ENCODE measurements around the gene ELL.

The ELL gene

GRCh38 chr19:18446145-18446810 is 75.6 kb downstream of the ELL start:
- Histone ChIP-seq H3K4me3 (ENCODE audit: low read depth in 1 of 2, low read length in 2 of 2) (no peak overlapping the region), H3K27ac (ENCODE audit: low read length) (no peak overlapping the region), H3K27me3 (ENCODE audit: low read depth, low read length) (no peaks in the 10 kb centered on the region), H3K9me3 (ENCODE audit: control insufficient read depth in 1 of 2, low read length in 2 of 2) (no peaks in the 10 kb centered on the region), H3K4me1 (ENCODE audit: control insufficient read depth in 1 of 2, insufficient read depth in 2 of 2, low read length in 2 of 2) (peaks cover 3 to 7% of the 10 kb centered on the region in 2 donors), H3K36me3 (ENCODE audit: control insufficient read depth in 1 of 2, insufficient read depth in 2 of 2, low read length in 2 of 2) (peaks cover 38 to 75% of the 10 kb centered on the region in 2 donors)

- H3K9me3 ChIP-seq (ENCODE audit: control insufficient read depth in 1 of 2, low read length in 2 of 2), result no peaks in the 10 kb centered on the region
- peaks cover 38 to 71% of the 10 kb centered on the region in 2 donors for H3K36me3 ChIP-seq (ENCODE audit: control insufficient read depth in 1 of 2, insufficient read depth in 2 of 2, low read length in 2 of 2)
- H3K27me3 ChIP-seq (ENCODE audit: low read depth, low read length), result no peaks in the 10 kb centered on the region
- H3K4me1 ChIP-seq (ENCODE audit: control insufficient read depth in 1 of 2, insufficient read depth in 2 of 2, low read length in 2 of 2), result peaks cover 0 to 3% of the 10 kb centered on the region in 2 donors
- no peak overlapping the region for H3K27ac ChIP-seq (ENCODE audit: low read length)
- no peak overlapping the region for H3K4me3 ChIP-seq (ENCODE audit: low read depth in 1 of 2, low read length in 2 of 2)
These were observed 76.5 kb downstream of the ELL start for GRCh38 chr19:18445262-18445948.

- H3K27me3 ChIP-seq (ENCODE audit: low read depth, low read length), result no peaks in the 10 kb centered on the region
- H3K4me1 ChIP-seq (ENCODE audit: control insufficient read depth in 1 of 2, insufficient read depth in 2 of 2, low read length in 2 of 2), result peaks cover 0 to 3% of the 10 kb centered on the region in 2 donors
- H3K27ac ChIP-seq (ENCODE audit: low read length), result no peak overlapping the region
- no peaks in the 10 kb centered on the region for H3K9me3 ChIP-seq (ENCODE audit: control insufficient read depth in 1 of 2, low read length in 2 of 2)
- H3K4me3 ChIP-seq (ENCODE audit: low read depth in 1 of 2, low read length in 2 of 2), result no peak overlapping the region
- H3K36me3 ChIP-seq (ENCODE audit: control insufficient read depth in 1 of 2, insufficient read depth in 2 of 2, low read length in 2 of 2), result peaks cover 32 to 62% of the 10 kb centered on the region in 2 donors
These were observed 77.4 kb downstream of the ELL start for GRCh38 chr19:18444513-18444912.

GRCh38 chr19:18443831-18444230 is 78.0 kb downstream of the ELL start:
- H3K4me3 ChIP-seq (ENCODE audit: low read depth in 1 of 2, low read length in 2 of 2), result no peak overlapping the region
- H3K27me3 ChIP-seq (ENCODE audit: low read depth, low read length), result no peaks in the 10 kb centered on the region
- H3K27ac ChIP-seq (ENCODE audit: low read length), result no peak overlapping the region
- peaks cover 26 to 55% of the 10 kb centered on the region in 2 donors for H3K36me3 ChIP-seq (ENCODE audit: control insufficient read depth in 1 of 2, insufficient read depth in 2 of 2, low read length in 2 of 2)
- H3K9me3 ChIP-seq (ENCODE audit: control insufficient read depth in 1 of 2, low read length in 2 of 2), result no peaks in the 10 kb centered on the region
- peaks cover 3 to 5% of the 10 kb centered on the region in 2 donors for H3K4me1 ChIP-seq (ENCODE audit: control insufficient read depth in 1 of 2, insufficient read depth in 2 of 2, low read length in 2 of 2)

GRCh38 chr19:18443406-18443805 is 78.5 kb downstream of the ELL start:
- Histone ChIP-seq H3K4me3 (ENCODE audit: low read depth in 1 of 2, low read length in 2 of 2) (no peak overlapping the region), H3K27ac (ENCODE audit: low read length) (no peak overlapping the region), H3K4me1 (ENCODE audit: control insufficient read depth in 1 of 2, insufficient read depth in 2 of 2, low read length in 2 of 2) (peaks cover 5 to 10% of the 10 kb centered on the region in 2 donors), H3K9me3 (ENCODE audit: control insufficient read depth in 1 of 2, low read length in 2 of 2) (no peaks in the 10 kb centered on the region), H3K27me3 (ENCODE audit: low read depth, low read length) (no peaks in the 10 kb centered on the region), H3K36me3 (ENCODE audit: control insufficient read depth in 1 of 2, insufficient read depth in 2 of 2, low read length in 2 of 2) (peaks cover 24 to 51% of the 10 kb centered on the region in 2 donors)

DNA sequence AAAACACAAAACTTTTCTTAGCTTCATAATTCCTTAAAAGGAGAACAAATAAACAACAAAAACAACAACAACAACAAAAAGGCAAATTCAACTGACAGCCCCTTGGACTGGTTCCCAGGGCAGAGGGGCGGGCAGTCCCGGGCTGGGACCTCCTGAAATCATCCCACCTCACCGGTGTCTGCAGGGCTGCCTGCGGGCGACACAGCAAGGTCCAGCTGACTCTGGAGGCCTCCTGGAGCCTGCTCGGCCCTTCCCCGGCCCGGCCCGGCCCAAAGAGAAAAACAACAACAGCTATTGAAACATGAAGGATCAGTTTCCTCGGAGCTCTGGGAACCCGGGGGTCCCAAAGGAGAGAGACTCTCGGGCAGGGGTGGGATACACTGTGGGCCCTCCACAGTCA is 78.9 kb downstream of the ELL start:
- Histone ChIP-seq H3K27me3 (ENCODE audit: low read depth, low read length) (no peaks in the 10 kb centered on the region), H3K4me1 (ENCODE audit: control insufficient read depth in 1 of 2, insufficient read depth in 2 of 2, low read length in 2 of 2) (peaks cover 7 to 13% of the 10 kb centered on the region in 2 donors), H3K27ac (ENCODE audit: low read length) (no peak overlapping the region), H3K36me3 (ENCODE audit: control insufficient read depth in 1 of 2, insufficient read depth in 2 of 2, low read length in 2 of 2) (peaks cover 21 to 46% of the 10 kb centered on the region in 2 donors), H3K4me3 (ENCODE audit: low read depth in 1 of 2, low read length in 2 of 2) (no peak overlapping the region), H3K9me3 (ENCODE audit: control insufficient read depth in 1 of 2, low read length in 2 of 2) (no peaks in the 10 kb centered on the region)

DNA sequence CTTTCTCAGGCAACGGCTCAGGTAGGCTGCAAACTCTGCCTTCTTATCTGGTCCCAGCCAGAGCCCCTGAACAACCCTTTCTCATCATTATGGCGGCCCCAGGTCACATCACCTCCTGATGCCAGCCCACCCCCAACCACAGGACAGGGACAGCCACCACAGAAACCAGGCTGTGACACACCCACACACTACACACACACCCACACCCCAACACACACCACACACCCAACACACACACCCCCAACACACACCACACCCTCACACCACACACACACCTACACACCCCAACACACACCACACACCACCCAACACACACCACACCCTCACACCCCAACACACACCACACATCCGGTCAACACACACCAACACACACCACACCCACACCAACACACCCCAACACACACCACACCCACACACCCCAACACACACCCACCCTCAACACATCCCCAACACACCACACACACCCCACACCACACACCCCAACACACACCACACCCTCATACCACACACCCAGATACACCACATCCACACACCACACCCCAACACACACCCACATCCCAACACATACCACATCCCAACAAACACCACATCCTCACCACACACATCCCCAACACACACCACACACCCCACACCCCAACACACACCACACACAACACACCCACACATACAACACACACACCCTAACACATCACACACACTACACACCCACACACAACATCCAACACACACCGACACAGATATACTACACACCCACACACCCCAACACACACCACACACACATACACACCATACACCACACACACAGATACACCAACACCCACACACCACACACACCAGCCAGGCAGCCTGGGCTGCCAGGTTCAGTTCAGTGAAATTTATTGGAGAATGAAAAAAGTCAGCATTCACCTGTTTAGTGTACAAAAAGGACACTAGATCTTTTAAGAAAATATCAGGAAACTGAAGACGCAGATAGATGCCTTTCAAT is 79.8 kb downstream of the ELL start:
- no peak overlapping the region for H3K27ac ChIP-seq (ENCODE audit: low read length)
- H3K4me1 ChIP-seq (ENCODE audit: control insufficient read depth in 1 of 2, insufficient read depth in 2 of 2, low read length in 2 of 2), result peaks cover 7 to 15% of the 10 kb centered on the region in 2 donors
- H3K4me3 ChIP-seq (ENCODE audit: low read depth in 1 of 2, low read length in 2 of 2), result no peak overlapping the region
- H3K9me3 ChIP-seq (ENCODE audit: control insufficient read depth in 1 of 2, low read length in 2 of 2), result no peaks in the 10 kb centered on the region
- H3K27me3 ChIP-seq (ENCODE audit: low read depth, low read length), result no peaks in the 10 kb centered on the region
- peaks cover 21 to 37% of the 10 kb centered on the region in 2 donors for H3K36me3 ChIP-seq (ENCODE audit: control insufficient read depth in 1 of 2, insufficient read depth in 2 of 2, low read length in 2 of 2)

GRCh38 chr19:18440936-18441803 is 80.7 kb downstream of the ELL start:
- peaks cover 21 to 28% of the 10 kb centered on the region in 2 donors for H3K36me3 ChIP-seq (ENCODE audit: control insufficient read depth in 1 of 2, insufficient read depth in 2 of 2, low read length in 2 of 2)
- no peak overlapping the region for H3K27ac ChIP-seq (ENCODE audit: low read length)
- H3K27me3 ChIP-seq (ENCODE audit: low read depth, low read length), result no peaks in the 10 kb centered on the region
- peaks cover 7 to 23% of the 10 kb centered on the region in 2 donors for H3K4me1 ChIP-seq (ENCODE audit: control insufficient read depth in 1 of 2, insufficient read depth in 2 of 2, low read length in 2 of 2)
- H3K9me3 ChIP-seq (ENCODE audit: control insufficient read depth in 1 of 2, low read length in 2 of 2), result no peaks in the 10 kb centered on the region
- H3K4me3 ChIP-seq (ENCODE audit: low read depth in 1 of 2, low read length in 2 of 2), result no peak overlapping the region

GRCh38 chr19:18440415-18440877 is 81.4 kb downstream of the ELL start:
- no peak overlapping the region for H3K27ac ChIP-seq (ENCODE audit: low read length)
- no peak overlapping the region for H3K4me3 ChIP-seq (ENCODE audit: low read depth in 1 of 2, low read length in 2 of 2)

GRCh38 chr19:18439910-18440237 is 82.0 kb downstream of the ELL start:
- Histone ChIP-seq H3K27ac (ENCODE audit: low read length) (no peak overlapping the region), H3K4me3 (ENCODE audit: low read depth in 1 of 2, low read length in 2 of 2) (no peak overlapping the region), H3K4me1 (ENCODE audit: control insufficient read depth in 1 of 2, insufficient read depth in 2 of 2, low read length in 2 of 2) (peaks cover 7 to 23% of the 10 kb centered on the region in 2 donors)

More at GRCh38 chr19:18440415-18440877, 81.4 kb downstream of the ELL start:
- Histone ChIP-seq H3K9me3 (ENCODE audit: control insufficient read depth in 1 of 2, low read length in 2 of 2) (no peaks in the 10 kb centered on the region), H3K4me1 (ENCODE audit: control insufficient read depth in 1 of 2, insufficient read depth in 2 of 2, low read length in 2 of 2) (peaks cover 7 to 23% of the 10 kb centered on the region in 2 donors), H3K36me3 (ENCODE audit: control insufficient read depth in 1 of 2, insufficient read depth in 2 of 2, low read length in 2 of 2) (peaks cover 16 to 21% of the 10 kb centered on the region in 2 donors), H3K27me3 (ENCODE audit: low read depth, low read length) (no peaks in the 10 kb centered on the region)

More at GRCh38 chr19:18439910-18440237, 82.0 kb downstream of the ELL start:
- Histone ChIP-seq H3K9me3 (ENCODE audit: control insufficient read depth in 1 of 2, low read length in 2 of 2) (no peaks in the 10 kb centered on the region), H3K36me3 (ENCODE audit: control insufficient read depth in 1 of 2, insufficient read depth in 2 of 2, low read length in 2 of 2) (peaks cover 16 to 17% of the 10 kb centered on the region in 2 donors), H3K27me3 (ENCODE audit: low read depth, low read length) (no peaks in the 10 kb centered on the region)
